HepG2 (cell line): ENCODE measurements around the gene QKI.

Source experiments
- ATF2 ChIP-seq: sonication (generic); formaldehyde crosslinking; IDR thresholded peaks from 2 replicates; pipeline ENCODE4 v1.4.0; 2020; ENCODE audit warnings: missing genetic modification reagents
- CBFB ChIP-seq: sonication (generic); formaldehyde crosslinking; IDR thresholded peaks from 2 replicates; pipeline ENCODE4 v1.4.0; 2020; ENCODE audit warnings: missing genetic modification reagents
- CC2D1A ChIP-seq: sonication (generic); formaldehyde crosslinking; IDR thresholded peaks from 2 replicates; pipeline ENCODE4 v1.8.1; 2023; ENCODE audit warnings: mild to moderate bottlenecking, missing genetic modification reagents
- CTCF ChIP-seq: sonication (generic); formaldehyde crosslinking; IDR thresholded peaks from 2 replicates; pipeline ENCODE4 v1.5.0; 2020; ENCODE audit warnings: mild to moderate bottlenecking, missing genetic modification reagents, moderate library complexity
- EZH2 ChIP-seq: conservative IDR thresholded peaks from 2 replicates; pipeline ENCODE4 v1.6.1; 2012; ENCODE audit warnings: mild to moderate bottlenecking, low read depth, low read length, moderate library complexity
- KLF15 ChIP-seq: sonication (generic); formaldehyde crosslinking; IDR thresholded peaks from 2 replicates; pipeline ENCODE4 v1.8.1; 2023; ENCODE audit warnings: borderline replicate concordance, mild to moderate bottlenecking, inconsistent platforms, missing genetic modification reagents, mixed read lengths
- MAX ChIP-seq: IDR thresholded peaks from 2 replicates; pipeline ENCODE4 v1.6.1; 2012; ENCODE audit warnings: inconsistent platforms
- ZFP36 ChIP-seq: fragments of 150-350 bp; IDR thresholded peaks from 2 replicates; pipeline ENCODE4 v1.6.1; 2018; ENCODE audit warnings: borderline replicate concordance, low read length, low read depth; ENCODE audit not compliant: partially characterized antibody
- ZNF83 ChIP-seq: sonication (generic); formaldehyde crosslinking; IDR thresholded peaks from 2 replicates; pipeline ENCODE4 v1.4.0; 2020; ENCODE audit warnings: missing genetic modification reagents, mild to moderate bottlenecking, borderline replicate concordance

- no peak for TF ChIP-seq MAX
- TF ChIP-seq KLF15, result no peak
- no peak for TF ChIP-seq ZNF83 (CRISPR knock-in tag)
- no peak for TF ChIP-seq CBFB (CRISPR knock-in tag)
- TF ChIP-seq CTCF (CRISPR knock-in tag), result no peak
- TF ChIP-seq EZH2, result no peak
- no peak for TF ChIP-seq CC2D1A (CRISPR knock-in tag)
- TF ChIP-seq ATF2, result no peak
- TF ChIP-seq ZFP36, result no peak
Observed at GRCh38 chr6:163577404-163577803, 162.9 kb downstream of the QKI start.
